ENCODE measurements around the gene CIAO3. TPM values are rescaled to one million over a fixed set of nuclear protein-coding genes. Genes with fewer than 3 reads are reported as not detected.

The CIAO3 gene
- total RNA-seq, 1 donor from 2014 or later: 50.1 TPM

DNA sequence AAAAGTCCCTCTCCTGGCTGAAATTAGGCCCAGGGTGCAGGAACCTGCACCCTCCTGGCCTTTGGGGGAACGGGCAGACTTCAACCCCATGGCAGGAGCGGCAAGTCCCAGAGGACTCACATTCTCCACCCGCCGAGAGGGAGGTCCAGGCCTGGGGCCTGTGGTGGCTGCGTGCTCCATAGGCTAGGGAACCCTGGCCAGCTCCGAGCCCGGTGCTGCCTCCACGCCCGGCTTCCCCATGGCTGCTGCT lies 14.7 kb downstream of the CIAO3 start:
- DNase-seq (ENCODE audit: low spot score in 2 of 2) (no peak), FAIRE-seq (no peak)

DNA sequence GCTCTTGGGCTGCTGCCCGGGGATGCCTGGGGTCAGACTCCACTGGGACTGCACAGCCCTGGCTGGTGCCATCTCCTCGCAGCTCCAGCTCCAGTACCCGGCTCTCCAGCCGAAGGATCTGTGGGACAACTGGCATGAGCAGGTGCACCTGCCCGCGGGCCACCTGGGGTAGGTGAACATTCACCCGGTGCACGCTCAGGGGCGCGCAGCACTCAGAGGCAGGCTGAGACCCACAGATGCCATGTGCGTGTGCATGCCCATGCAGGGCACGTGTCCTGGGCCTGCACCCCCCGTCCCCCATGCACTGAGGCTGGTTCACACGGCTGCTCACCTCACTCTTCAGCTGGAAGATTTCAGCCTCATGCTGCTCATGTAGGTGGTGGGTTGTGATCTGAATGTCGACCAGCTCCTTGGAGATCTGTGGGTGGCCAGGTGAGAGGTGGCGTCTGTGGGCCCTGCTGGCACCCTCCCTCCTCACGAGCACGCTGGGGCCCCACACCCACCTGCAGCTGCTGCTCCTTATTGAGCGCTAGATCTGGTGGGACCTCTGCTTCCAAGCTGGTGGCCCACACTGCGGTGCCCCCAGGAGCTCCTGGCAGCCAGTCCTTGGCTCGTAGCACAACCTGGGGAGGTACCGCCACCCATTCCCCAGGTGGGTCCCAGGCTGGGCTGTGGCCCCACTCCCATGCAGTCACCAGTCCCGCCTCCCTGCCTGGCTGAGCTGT lies 15.2 kb downstream of the CIAO3 start:
- FAIRE-seq: no peak

DNA sequence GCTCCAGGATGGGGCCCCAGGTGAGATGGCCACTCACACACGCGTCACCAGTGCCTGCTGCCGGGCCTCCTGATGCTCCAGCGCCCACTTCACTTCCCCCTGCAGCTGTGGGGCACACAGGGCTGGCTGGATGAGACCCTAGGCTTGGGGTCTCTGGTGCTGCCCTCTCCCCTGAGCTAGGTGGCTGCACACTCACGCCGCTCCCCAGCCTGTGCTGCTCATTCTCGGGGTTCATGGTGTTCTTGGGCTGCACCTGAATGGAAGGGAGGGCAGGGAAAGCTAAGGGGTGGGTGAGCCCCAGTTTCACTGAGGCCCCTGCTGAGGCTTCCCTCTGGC lies 15.8 kb downstream of the CIAO3 start:
- no peak for DNase-seq (ENCODE audit: low spot score in 2 of 2)
- no peak for FAIRE-seq

More for the DNA sequence above, 15.2 kb downstream of the CIAO3 start:
- DNase-seq (ENCODE audit: low spot score in 2 of 2): no peak

DNA sequence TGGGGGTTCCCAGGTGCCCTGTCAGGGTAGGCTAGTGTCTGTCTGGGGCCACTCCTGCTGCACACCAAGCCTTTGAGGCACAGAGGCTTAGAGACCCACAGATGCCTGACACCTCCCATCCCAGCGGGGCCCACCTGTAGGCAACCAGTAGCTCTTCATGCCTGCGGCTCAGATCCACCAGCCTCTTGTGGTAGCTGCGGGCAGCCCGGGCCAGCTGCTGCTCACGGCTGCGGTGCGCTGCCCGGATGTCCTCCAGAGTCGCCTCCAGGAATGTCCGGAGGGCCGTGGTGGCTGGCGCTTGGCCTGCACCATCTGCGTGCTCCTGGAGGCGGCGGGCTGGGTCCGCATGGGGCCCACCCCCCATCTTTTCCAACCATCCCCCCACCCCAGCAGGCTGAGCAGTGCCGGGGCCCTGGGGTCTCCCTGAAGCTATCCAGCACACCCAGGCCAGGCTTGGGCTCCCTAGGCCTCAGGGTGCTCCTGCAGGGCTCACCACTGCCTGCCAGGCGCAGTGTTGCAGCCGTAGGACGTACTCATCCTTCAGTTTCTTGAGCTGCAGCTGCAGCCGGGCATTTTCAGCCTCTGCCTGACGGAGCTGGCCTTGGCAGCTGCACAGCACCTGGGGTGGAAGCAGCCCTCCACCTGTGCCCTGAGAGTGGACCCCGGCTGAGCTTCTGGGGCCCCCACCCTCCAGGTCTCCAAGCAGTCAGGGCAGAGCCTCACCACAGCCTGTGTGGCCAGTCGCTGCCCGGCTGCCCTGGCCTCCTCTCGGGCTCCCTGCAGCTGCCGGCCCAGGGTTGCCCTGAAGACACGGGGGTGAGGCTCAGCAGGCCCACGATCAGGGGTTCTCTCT lies 16.4 kb downstream of the CIAO3 start:
- no peak for DNase-seq (ENCODE audit: low spot score in 2 of 2)
- no peak for FAIRE-seq

DNA sequence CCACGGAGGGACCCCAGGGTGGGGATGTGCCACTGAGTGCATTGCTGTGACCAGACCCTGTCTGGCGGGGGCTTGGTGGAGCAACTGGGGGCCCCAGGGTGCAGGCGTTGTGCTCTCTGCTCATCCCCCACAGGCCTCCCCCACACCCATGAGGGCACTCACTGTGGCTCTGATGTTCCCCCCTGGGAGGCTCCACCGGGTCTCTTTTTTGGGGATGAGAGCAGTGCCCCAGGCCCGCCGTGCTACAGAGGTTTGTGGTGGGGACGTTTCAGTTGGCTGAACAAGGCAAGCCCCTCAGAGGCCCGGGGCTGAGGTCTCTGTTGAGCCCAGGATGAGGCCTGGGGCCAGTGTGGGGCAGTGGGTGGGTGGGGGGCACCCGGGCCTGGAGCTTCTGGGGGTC lies 17.1 kb downstream of the CIAO3 start:
- DNase-seq (ENCODE audit: low spot score in 2 of 2) (no peak), FAIRE-seq (no peak)

DNA sequence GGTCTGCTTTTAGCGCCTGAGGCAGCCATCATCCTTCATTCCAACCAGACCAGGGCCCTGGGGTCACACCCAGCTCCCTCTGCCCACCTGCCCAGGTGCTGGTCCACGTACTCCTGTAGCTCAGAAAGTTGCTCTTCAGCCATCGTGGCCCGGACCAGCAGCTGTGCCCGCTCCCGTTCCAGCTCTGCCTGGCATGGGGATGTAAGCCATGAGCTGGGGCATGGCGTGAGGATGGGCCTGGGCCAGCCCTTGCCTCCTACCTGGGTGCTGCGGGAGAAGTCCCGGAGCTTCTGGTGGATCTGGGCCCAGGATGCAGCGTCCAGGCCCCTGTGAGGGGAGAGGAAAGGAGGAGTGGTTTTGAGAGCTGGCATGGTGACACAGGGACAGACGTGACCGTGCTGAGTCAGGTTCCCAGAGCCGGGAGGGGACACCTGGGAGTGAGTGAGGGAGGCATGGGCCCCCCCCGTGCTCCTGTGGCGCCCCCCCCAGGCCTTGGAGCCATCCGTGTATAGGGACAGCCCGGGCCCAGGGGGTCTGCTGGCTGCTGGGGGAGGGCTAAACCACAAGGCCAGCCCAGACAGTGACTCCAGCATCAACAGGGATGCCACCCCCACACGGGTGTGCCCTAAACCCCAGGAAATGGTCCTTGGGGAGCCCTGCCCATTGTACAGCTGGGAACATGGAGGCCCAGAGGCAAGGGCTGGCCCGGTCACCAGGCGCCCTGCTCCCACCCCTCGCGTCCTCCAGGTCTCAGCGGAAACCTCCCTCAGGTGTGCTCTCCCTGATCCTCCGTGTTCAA lies 17.8 kb downstream of the CIAO3 start:
- FAIRE-seq: no peak
- no peak for DNase-seq (ENCODE audit: low spot score in 2 of 2)

DNA sequence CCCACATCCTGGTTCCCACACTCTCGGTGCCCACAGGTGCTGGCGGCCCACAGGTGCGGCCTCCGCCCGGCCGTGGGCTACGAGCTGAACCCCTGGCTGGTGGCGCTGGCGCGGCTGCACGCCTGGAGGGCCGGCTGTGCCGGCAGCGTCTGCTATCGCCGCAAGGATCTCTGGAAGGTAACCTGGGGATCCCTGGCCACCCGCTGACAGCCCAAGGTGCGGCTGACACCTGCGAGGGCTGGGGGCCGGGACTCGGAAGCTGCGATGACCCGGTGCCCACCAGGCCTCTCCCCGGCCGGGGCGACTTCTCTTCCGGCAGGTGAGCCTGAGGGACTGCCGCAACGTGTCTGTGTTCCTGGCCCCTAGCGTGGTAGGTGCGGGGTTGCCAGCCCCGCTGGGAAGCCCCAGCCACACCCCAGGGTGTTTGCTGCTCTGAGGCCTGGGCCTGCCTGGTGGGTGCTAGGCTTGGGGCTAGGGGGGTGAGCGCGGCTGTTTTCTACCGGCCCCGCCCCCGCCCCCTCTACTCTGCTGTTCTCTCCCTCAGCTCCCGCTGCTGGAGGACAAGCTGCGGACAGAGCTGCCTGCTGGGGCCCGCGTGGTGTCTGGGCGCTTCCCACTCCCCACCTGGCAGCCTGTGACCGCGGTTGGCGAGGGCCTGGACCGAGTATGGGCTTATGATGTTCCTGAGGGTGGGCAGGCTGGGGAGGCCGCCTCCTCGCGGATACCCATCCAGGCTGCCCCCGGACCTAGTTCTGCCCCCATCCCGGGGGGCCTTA lies 18.8 kb downstream of the CIAO3 start:
- FAIRE-seq: no peak

DNA sequence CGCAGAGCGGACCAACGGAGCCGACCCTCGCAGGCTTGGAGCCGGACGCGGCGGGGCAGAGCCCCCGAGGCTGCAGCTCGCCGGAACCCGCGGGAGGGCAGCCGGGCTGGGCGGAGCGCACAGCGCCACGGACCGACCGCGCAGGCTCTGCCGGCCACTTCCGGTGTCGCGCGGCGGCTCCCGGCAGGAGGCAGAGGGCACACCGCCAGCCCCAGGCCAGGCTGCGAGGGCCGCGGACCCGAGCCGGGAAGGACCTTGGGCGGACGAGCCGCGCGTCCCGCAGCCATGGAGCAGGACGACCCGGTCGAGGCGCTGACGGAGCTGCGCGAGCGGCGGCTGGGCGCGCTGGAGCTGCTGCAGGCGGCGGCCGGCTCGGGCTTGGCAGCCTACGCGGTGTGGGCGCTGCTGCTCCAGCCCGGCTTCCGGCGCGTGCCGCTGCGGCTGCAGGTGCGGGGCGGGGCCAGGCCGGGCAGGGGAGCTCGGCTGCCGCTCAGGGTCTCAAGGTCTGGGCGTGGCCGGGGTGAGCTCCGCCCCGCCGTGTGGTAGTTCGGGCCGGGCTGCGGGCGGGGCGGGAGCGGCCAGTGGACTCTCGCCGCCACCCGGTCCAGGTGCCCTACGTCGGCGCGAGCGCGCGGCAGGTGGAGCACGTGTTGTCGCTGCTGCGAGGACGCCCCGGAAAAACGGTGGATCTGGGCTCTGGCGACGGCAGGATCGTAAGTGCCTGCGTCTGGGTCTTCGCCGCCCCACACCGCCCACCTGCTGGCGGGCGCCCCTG lies 19.6 kb downstream of the CIAO3 start, which contains the start of gene ANTKMT:
ANTKMT (plus strand) TSS at position 157 of the 775 bp plus-strand sequence; CDS start at position 286, 129 bp downstream.
- FAIRE-seq: no peak
- peak; percentile 90 to 97 for DNase-seq (ENCODE audit: low spot score in 2 of 2)

More for the DNA sequence above, 18.8 kb downstream of the CIAO3 start:
- no peak for DNase-seq (ENCODE audit: low spot score in 2 of 2)

DNA sequence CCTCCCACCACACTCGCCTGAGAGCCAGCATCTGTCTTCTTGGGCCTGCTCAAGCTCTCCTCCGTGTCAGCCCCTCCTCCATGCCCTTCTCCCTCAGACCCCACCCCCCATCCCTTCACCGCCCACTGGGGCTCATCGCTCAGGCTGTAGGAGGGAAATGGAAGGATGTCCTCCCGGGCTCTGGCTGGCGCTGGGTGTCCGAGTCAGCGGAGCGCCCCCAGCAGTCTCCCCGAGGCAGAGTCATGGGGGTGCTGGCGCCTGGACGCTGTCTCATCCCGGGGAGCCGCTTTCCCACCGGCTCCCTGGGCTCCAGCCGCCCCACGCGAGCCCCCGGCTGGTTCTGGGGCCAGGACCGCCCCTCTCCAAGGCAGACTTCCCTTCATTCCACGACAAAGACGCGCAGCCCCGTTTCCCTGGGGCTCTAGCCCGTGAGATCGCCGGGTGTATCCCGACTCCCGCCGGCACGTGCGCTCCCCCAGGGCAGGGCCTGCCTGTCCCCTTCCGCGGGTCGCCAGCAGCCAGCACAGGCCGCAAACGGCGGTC lies 20.3 kb downstream of the CIAO3 start:
- FAIRE-seq (no peak), DNase-seq (ENCODE audit: low spot score in 2 of 2) (peak; percentile 75)

DNA sequence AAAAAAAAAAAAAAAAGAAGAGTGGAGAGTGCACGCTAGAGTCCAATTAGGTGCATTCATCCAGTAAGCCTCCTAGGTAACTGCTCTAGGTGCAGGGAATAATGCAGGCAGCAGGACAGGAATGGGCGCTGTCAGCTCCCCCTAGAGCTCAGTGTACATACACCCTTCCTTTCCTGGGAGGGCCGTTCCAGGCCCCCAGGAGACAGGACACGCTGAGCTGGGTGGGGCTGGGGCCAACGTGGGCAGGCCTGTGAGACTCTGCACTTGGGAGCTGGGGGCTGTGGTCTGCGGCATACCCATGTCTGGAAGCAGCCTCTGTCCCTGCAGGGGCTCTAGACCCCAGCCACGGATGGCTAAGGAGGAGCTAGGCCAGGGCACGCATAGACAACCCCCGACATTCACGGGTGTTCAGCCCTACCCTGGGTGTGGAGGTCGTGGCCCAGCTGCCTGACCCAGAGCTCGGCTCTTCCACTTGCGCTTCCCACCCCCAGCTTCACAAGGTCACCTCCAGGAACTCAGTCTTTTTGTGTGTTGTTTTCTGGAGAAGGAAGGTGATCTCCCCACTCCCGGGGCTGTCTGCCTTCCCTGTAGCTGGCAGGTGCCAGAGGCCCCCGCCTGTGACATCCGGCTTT lies 20.9 kb downstream of the CIAO3 start:
- no peak for FAIRE-seq
- DNase-seq (ENCODE audit: low spot score in 2 of 2): no peak

DNA sequence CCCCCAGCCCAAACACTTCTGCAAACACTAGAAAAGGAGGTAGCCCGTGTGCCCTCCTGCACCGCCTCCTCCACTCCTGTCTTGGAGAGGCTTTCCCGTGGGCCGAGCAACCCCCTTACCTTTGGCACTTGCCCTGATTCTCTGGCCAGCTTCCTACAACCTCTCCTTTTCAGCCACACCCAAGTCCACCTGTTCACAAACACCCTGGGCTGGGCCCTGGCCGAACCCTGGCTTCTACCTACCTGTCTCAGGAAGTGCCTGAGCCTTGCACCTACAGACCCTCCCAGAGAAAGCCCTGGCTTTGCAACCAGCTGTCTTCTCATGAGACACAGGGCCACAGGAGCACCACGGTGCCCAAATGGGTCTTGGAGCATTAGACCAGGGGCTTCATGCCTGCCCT lies 21.9 kb downstream of the CIAO3 start:
- no peak for FAIRE-seq
- DNase-seq (ENCODE audit: low spot score in 2 of 2): no peak

DNA sequence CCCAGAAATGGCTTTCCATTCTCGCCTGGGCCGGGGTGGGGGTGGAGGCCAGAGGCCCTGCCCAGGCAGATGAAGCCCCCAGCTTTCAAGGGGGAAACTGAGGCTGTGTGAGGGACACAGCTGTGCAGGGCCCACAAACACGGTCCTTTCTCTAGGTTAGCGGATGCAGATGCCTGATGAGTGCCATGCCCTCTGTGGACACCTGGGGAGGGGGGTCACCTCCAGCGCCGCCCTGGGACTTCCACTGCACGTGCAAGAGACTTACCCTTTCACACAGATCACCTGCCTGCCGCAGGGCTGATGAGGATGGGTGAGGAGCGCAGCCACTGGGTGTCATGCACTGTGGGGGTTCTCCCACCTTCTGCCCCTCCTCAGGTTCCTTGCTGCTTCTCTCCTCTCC lies 22.4 kb downstream of the CIAO3 start:
- DNase-seq (ENCODE audit: low spot score in 2 of 2) (no peak), FAIRE-seq (no peak)

DNA sequence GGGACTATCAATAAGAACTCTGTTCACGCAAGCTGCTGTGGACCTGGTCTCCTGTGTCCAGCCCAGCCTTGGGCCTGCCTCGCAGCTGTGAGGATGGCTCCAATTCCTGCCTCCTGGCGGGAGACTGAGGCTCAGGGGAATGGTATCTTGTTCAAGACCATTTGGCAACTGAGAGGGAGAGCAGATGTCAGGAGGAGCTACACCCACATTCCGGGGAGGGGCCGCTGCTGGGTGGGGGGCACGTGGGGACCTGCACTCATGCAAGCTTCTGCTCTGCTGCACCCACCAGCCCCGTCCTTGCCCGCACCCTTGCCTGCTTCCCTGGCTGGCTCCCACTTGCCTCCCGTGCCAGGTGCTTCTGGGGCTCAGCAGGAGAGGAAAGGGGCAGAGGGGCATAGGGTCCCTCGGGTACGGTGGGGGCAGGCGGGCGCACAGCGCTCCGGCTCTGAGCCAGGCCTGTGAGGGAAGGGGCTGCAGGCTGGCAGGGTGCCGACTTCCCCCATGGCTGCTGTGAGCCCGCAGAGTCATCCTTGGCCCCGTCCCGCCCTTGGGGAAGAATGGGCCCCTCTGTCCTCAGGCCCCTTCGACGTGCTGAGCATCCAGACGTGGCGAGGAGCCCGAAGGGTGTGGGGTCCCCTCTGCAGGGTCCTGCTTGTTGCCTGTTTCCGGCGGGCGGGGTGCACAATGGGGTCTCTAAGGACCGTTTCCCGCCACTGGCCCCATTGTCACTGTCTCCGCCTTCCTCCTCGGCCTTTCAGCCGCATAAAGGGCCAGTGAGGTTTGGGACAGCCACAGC lies 23.1 kb downstream of the CIAO3 start:
- DNase-seq (ENCODE audit: low spot score in 2 of 2) (no peak), FAIRE-seq (no peak)

DNA sequence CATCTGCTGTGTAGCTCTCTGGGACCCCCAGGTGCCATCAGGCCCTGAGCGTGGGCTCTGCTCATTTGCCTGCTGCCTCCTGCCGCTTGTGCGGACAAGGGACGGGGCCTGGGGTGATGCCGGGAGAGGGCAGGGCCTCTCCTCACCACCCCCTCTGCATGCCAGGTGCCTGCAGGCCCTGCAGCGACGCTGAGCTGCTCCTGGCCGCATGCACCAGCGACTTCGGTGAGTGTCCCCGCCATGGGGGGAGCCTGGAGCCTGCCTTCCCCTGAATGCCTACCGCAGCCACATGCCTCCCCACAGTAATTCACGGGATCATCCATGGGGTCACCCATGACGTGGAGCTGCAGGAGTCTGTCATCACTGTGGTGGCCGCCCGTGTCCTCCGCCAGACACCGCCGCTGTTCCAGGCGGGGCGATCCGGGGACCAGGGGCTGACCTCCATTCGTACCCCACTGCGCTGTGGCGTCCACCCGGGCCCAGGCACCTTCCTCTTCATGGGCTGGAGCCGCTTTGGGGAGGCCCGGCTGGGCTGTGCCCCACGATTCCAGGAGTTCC lies 23.9 kb downstream of the CIAO3 start:
- no peak for DNase-seq (ENCODE audit: low spot score in 2 of 2)
- FAIRE-seq: no peak

DNA sequence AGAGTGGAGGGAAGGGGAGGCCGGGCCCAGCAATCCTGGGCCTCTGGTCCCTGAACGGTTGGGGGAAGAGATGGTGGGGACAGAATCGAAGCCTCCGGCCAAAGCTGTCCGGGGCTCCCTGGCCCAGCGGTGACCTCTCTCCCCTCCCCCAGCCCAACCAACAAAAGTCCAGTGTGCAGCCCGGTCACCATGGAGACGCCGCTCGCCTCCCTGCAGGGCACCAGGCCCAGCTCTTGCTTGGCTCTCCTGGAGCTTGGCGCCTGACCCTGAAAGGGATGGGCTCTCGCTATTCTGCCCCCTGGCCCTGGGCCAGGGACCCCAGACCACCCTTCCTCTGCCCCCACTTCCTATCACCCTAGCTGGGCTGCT lies 24.6 kb downstream of the CIAO3 start:
- FAIRE-seq (no peak), DNase-seq (ENCODE audit: low spot score in 2 of 2) (peak; percentile 79 to 93)

DNA sequence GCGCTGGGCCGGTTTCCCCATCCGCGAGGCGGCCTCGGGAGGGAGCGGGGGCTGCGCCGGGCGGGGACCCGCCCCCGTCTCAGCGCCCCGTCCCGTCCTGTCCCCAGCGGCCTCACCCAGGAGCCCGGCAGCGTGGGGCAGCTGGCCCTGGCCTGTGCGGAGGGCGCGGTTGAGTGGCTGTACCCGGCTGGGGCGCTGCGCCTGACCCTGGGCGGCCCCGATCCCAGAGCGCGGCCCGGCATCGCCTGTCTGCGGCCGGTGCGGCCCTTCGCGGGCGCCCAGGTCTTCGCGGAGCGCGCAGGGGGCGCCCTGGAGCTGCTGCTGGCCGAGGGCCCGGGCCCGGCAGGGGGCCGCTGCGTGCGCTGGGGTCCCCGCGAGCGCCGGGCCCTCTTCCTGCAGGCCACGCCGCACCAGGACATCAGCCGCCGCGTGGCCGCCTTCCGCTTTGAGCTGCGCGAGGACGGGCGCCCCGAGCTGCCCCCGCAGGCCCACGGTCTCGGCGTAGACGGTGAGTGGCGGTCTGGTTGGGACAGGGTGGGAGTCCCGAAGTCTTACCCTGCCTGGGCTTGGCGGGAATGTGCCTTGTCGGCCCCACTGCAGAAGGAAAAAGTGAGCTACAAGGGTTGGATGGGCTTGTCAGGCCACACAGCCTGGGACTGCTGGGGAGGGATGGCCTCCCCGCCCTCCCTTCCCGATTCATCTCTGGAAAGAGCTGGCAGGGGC lies 25.2 kb downstream of the CIAO3 start:
- FAIRE-seq (no peak), DNase-seq (ENCODE audit: low spot score in 2 of 2) (peak in 1 of 2 donors; percentile 72)

Measured in frontal cortex (tissue), 4 donors.